ENCODE results near the gene SUSD4. TPM values are rescaled to one million over a fixed set of nuclear protein-coding genes. Genes with fewer than 3 reads are reported as not detected.

Gene SUSD4
- total RNA-seq, 1 donor from 2014 or later: 0.17 TPM

- no peak for DNase-seq
Observed at GRCh38 chr1:223228931-223229528, 134.9 kb downstream of the SUSD4 start.

- no peak for DNase-seq
Observed at GRCh38 chr1:223228201-223228600, 135.8 kb downstream of the SUSD4 start.

- DNase-seq: no peak
Observed at GRCh38 chr1:223227486-223228196, 136.3 kb downstream of the SUSD4 start.

DNA sequence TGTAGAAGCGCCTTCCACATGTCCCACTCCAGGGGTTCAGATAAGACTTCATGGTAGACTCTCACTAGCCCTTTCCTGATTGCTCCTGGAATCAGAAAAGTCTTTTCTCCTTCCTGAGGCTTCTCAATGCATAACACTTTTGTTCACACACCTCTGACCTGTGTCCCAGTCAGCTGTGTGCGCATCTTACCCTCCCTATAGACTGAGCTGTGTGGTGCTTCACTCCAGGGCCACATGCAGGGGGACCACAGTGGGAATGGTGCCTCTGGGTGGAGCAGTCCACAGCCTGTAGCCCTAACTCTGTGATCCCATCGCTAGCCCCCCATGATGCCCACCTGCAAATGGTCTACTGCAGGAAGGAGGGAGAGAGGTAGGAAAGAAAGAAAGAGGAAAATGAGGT is 136.9 kb downstream of the SUSD4 start:
- no peak for DNase-seq

GRCh38 chr1:223226271-223226670 is 137.7 kb downstream of the SUSD4 start:
- DNase-seq: no peak

DNA sequence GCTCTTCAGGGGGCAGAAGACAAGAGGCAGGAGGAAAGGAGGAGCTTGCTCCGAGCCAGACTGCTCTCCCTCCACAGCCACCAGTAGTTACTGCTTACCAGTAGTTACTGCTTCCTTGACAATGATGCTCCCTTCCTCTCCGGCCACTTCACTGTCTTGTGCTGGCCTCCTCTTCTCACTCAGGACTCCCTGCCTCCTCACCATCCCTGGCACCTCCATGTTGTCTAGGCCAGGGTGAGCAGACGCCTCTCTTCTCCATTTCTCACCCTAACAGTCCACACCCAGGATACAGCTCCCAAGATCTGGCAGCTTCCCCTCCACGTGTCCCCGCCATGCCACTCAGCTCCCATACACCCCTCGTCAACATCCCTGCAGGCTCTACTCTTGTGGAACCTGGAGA is 138.5 kb downstream of the SUSD4 start:
- DNase-seq: no peak

DNA sequence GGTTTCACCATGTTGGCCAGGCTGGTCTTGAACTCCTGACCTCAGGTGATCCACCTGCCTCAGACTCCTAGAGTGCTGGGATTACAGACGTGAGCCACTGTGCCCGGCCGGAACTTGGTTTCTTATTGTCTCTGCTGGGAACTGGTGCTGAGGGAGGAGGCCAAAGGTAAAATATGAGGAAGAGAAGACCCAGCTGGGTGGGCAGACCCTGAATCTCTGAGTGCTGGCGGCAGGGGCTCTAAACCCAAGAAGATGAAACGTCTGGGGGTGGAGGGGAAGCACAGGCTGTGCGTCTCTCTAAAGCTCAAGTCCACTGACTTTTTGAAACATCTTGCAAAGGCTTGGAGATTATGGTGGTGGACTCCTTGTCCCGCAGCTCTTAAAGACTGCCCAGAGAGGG is 138.9 kb downstream of the SUSD4 start:
- DNase-seq: no peak

- no peak for DNase-seq
Observed at GRCh38 chr1:223224465-223224864, 139.5 kb downstream of the SUSD4 start.

DNA sequence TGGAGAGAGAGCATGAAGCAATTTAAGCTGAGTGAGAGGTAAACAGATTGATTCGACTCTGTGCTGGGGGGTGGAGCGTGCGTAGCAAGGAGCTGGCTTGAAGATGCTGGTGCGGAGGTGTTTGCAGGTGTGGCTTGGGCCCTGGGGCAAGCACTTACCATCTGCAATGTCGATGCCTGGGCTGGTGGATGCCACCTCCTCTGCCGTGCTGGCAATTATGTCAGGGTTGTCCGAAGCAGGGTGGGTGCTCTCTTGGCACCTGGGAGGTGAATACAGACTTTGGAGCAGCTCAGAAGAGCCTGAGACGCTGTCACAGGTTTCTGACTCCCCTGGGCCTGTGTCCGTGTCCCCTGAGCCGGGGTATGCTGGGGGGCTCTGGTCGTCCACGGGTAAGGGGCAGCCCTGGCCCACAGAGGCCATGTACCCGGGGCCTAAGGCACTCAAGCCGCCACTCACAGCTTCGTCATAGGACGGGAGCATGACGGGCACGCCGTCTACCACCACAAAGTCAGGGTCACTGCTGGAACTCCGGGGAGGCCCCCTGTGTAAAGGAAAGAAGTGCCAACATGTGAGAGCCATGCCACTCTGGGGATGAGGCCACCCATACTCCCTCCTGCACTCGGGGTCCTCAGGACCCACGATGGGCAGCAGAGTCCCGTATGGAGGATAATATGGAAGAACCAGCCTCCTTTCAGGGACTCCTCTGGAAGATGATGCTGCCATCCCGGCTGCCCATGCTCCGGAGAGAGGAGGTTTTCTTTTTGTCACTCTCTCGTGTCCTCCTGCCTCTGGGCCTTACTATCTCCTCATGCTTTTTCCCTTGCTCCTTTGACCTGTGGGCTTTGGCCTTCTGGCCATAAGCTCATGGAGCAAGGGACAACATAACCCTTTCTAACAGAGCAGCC is 140.6 kb downstream of the SUSD4 start:
- DNase-seq: no peak

- DNase-seq: no peak
Observed at GRCh38 chr1:223222377-223222776, 141.6 kb downstream of the SUSD4 start.

DNA sequence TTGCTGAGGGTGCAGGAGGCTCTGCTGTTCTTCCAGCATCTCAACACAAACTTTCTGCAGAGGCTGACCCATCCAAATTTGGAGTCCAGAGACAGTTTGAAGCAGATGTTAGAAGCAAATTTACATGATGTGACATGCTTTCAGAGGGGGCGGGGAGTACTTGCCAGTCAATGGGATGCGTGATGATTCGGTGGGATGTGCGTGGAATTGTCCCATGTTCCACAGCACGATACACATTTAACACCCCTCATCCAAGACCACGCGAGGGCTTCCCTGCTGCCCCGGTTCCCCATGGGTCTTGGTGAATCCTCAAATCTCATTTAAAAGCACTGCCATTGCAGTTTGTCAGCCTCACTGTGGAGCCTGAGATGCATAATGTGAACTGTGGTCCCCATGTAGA is 142.3 kb downstream of the SUSD4 start:
- no peak for DNase-seq

- DNase-seq: no peak
Observed at GRCh38 chr1:223219846-223220610, 143.9 kb downstream of the SUSD4 start.

DNA sequence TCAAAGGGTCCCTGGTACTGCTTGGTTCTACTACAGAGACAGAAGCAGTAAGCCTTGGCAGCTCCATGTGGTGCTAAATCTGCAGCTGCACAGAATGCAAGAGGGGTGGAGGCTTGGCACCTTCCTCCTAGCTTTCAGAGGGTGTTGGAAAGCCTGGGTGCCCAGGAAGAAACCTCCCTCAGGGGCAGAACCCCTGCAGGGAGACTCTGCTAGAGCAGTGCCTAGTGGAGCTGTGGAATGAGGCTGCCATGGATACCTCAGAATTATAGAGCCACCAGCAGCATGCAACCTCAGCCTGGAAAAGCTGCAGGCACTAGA is 144.7 kb downstream of the SUSD4 start:
- no peak for DNase-seq

- no peak for DNase-seq
Observed at GRCh38 chr1:223217781-223218180, 146.2 kb downstream of the SUSD4 start.

DNA sequence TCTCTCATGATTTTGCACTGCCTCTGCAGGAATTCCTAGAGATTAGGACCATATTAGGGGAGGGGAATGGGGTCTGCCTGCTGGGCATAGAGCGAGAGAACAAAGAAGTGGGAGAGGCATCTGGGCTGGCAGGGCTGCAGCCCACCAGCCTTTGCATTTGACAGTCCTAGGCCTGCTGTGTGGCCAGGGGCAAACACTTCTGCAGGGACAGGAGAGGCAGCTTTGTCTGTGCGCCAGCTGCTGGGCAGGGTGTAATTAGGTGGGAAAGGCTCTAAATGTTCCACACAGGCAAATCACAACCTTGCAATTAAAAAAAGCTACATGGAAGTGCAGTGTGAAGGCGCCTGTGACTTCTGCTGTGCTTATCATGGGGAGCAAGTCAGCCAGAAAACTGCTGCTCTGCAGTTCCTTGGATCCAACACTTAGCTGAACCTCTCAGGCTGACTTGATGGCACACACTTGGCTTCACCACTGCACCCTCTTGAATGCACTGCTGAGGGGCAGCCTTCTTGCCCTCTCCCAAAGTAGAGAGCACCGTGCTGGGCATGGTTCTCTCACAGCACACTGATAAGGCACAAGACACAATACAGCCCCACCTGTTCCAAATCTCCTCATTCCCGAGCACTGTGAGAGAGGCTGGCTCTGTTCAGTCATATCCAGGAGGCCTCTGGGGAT is 147.3 kb downstream of the SUSD4 start:
- DNase-seq: no peak

- DNase-seq: no peak
Observed at GRCh38 chr1:223216074-223216473, 147.9 kb downstream of the SUSD4 start.

DNA sequence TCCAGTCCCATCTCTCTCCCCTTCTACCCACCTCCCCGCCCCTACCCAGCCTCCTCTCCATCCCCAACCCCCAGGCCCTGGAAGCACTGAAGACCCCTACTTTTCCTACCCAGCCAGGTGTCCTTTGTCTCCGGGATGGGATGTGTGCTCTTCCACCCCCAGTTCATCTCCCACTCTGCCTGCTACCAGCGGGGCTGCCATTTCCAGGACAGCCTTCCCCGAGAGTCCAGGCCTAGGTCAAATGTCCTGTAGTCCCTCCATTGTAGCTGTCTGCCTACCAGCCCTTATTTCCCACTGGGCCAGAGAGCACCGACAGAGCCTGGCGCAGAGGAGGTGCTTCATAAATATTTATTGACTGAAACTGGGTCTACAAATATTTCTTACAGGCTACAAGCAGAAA is 148.9 kb downstream of the SUSD4 start:
- no peak for DNase-seq

DNA sequence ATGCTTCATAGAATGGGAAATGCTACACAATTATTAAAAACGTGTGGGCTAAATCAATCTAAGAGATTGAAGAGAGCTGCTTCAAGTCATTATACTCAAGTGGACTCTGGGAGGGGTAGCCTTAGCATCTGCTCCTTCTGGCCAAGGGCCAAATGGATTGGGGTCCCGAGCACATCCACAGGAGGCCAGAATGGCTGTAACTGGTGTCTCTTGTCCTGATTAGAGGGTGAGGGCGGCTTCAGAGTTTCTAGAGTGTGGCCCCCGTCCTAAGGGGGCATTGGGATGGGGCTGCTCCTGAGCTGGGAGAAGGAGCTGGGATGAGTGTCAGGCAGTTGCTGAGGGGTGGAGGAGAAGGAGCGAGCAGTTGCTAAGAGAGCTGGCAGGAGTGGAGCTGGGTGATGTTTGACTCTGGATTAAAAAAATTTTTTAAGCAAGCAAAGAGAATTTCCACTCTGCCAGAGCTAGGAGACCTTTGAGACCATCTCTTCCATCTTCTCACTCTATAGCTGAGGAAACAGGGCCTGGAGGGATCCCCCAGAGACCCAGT is 149.6 kb downstream of the SUSD4 start:
- no peak for DNase-seq

DNA sequence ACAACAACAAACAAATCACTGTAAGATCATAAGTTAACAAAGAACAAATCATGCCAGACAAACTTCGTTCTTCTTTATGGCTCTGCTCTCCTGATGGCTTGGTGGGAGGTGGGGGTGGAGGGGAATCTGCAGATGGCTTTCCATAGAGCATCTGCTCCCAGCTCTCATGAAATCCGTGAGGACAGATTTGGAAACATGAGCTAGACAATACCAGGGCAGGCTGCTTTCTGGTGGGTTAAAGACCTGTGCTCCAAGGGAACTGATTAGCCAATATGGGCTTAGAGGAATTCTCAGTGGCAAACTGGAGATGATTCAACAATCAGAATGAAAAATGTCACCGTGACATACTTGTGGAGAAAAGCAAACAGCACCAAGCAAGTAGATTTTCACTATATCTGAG is 151.5 kb downstream of the SUSD4 start:
- no peak for DNase-seq

- no peak for DNase-seq
Observed at GRCh38 chr1:223211323-223211985, 152.5 kb downstream of the SUSD4 start.

- no peak for DNase-seq
Observed at GRCh38 chr1:223210788-223211120, 153.2 kb downstream of the SUSD4 start.

Measured in dermis blood vessel endothelial cell (primary cell).